HFFc6 (cell line): ENCODE measurements around the gene AEN. TPM values are rescaled to one million over a fixed set of nuclear protein-coding genes. Genes with fewer than 3 reads are reported as not detected.

ENCODE experiments used
- DNase-seq: peaks from one replicate; pipeline ENCODE4 v3.0.0-alpha.2; 2018
- H3K27ac Mint-ChIP-seq: 2 replicates; pipeline ENCODE4 v1.8.0; 2020; ENCODE audit warnings: mild to moderate bottlenecking, mixed read lengths
- H3K27me3 Mint-ChIP-seq: 2 replicates; pipeline ENCODE4 v1.8.0; 2021; ENCODE audit warnings: mild to moderate bottlenecking, moderate library complexity, mixed read lengths; ENCODE audit not compliant: insufficient read depth
- H3K36me3 Mint-ChIP-seq: 2 replicates; pipeline ENCODE4 v1.8.0; 2021; ENCODE audit warnings: low read depth, mixed read lengths
- H3K4me1 Mint-ChIP-seq: 2 replicates; pipeline ENCODE4 v1.8.0; 2020; ENCODE audit warnings: low read depth, mixed read lengths
- H3K4me3 Mint-ChIP-seq: 2 replicates; pipeline ENCODE4 v1.8.0; 2020; ENCODE audit warnings: mild to moderate bottlenecking, moderate library complexity, mixed read lengths
- H3K9me3 Mint-ChIP-seq: 2 replicates; pipeline ENCODE4 v1.8.0; 2020; ENCODE audit warnings: mild to moderate bottlenecking, mixed read lengths
- CTCF ChIP-seq: fragments of 200-600 bp; sonication (generic); IDR thresholded peaks from 2 replicates; pipeline ENCODE4 v1.5.0; 2021; ENCODE audit warnings: antibody characterized with exemption, mild to moderate bottlenecking
- total RNA-seq, 6 experiments: library from RNA; stranded (reverse); fragmentation: NEBNext Ultra II Directional; extraction: Animal tissue kit (Norgen Biotek cat#: 25700); gene quantifications; 2 replicates in 1 of 6; 3 replicates in 5 of 6; pipeline ENCODE4 v1.2.3, GENCODE V29; 2021

Gene AEN
- total RNA-seq, 6 experiments from 2014 or later: 65.4 to 73.4 (median 67.8) TPM

GRCh38 chr15:88657326-88658069 lies 36.4 kb downstream of the AEN start:
- no peak overlapping the region for H3K4me3 Mint-ChIP-seq
- H3K4me1 Mint-ChIP-seq: peaks cover 42% of the 10 kb centered on the region
- no peaks in the 10 kb centered on the region for H3K36me3 Mint-ChIP-seq
- DNase-seq: peak; percentile 40
- H3K27me3 Mint-ChIP-seq: peaks cover 3% of the 10 kb centered on the region
- TF ChIP-seq CTCF: peak; percentile 93
- no peak overlapping the region for H3K27ac Mint-ChIP-seq
- no peaks in the 10 kb centered on the region for H3K9me3 Mint-ChIP-seq

GRCh38 chr15:88658070-88658965 lies 37.2 kb downstream of the AEN start:
- no peak overlapping the region for H3K27ac Mint-ChIP-seq
- no peak for TF ChIP-seq CTCF
- no peaks in the 10 kb centered on the region for H3K36me3 Mint-ChIP-seq
- no peak overlapping the region for H3K4me3 Mint-ChIP-seq
- H3K4me1 Mint-ChIP-seq: peaks cover 50% of the 10 kb centered on the region
- H3K9me3 Mint-ChIP-seq: no peaks in the 10 kb centered on the region
- no peak for DNase-seq
- H3K27me3 Mint-ChIP-seq: no peaks in the 10 kb centered on the region; the same call in 1 of the 2 replicates

- peak overlapping the region; percentile 19; the same call in 1 of the 2 replicates for H3K4me3 Mint-ChIP-seq
- H3K4me1 Mint-ChIP-seq: peaks cover 53% of the 10 kb centered on the region
- no peaks in the 10 kb centered on the region; the same call in 1 of the 2 replicates for H3K27me3 Mint-ChIP-seq
- no peak for TF ChIP-seq CTCF
- no peaks in the 10 kb centered on the region for H3K9me3 Mint-ChIP-seq
- H3K27ac Mint-ChIP-seq: peak overlapping the region; percentile 28
- no peaks in the 10 kb centered on the region for H3K36me3 Mint-ChIP-seq
- DNase-seq: peak; percentile 55
These were observed 38.1 kb downstream of the AEN start for GRCh38 chr15:88658972-88659931.

DNA sequence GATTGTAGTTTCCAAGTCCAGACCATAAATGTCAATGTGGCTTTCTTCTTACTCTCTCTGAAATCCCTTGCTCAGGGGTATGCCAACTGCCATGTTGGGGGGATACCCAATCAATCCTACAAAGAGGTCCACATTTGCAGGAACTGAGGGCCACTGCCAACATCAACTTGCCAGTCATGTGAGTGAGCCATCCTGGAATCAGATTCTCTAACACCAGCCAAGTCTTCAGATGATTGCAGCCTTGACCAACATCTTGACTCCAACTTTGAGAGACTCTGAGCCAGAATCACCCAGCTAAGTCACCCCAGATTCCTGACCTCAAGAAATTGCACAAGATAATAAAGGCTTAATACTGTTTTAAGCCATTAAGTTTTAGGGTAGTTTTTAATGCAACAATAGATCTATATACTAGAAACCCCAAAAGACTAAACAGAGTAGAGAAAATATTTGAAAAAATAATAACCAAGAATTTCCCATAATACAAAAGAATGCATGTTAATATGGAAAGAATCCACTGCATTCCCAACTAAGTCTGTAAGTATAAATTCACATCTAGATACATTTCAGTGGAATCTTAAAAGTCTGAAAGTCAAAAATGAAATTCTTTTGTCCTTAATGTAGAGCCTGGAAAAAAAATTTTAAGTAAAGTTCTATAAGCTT lies 40.0 kb downstream of the AEN start:
- no peak overlapping the region for H3K4me3 Mint-ChIP-seq
- no peaks in the 10 kb centered on the region for H3K9me3 Mint-ChIP-seq
- peak; percentile 38 for DNase-seq
- H3K27me3 Mint-ChIP-seq: no peaks in the 10 kb centered on the region
- H3K27ac Mint-ChIP-seq: peak overlapping the region; percentile 53
- TF ChIP-seq CTCF: no peak
- peaks cover 53% of the 10 kb centered on the region for H3K4me1 Mint-ChIP-seq
- H3K36me3 Mint-ChIP-seq: no peaks in the 10 kb centered on the region
